Measurements from ENCODE around the gene GPR63.
A peak's percentile ranks its signal among the peaks of the same experiment; 100 is the strongest.

Gene GPR63, protein sequence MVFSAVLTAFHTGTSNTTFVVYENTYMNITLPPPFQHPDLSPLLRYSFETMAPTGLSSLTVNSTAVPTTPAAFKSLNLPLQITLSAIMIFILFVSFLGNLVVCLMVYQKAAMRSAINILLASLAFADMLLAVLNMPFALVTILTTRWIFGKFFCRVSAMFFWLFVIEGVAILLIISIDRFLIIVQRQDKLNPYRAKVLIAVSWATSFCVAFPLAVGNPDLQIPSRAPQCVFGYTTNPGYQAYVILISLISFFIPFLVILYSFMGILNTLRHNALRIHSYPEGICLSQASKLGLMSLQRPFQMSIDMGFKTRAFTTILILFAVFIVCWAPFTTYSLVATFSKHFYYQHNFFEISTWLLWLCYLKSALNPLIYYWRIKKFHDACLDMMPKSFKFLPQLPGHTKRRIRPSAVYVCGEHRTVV

DNA sequence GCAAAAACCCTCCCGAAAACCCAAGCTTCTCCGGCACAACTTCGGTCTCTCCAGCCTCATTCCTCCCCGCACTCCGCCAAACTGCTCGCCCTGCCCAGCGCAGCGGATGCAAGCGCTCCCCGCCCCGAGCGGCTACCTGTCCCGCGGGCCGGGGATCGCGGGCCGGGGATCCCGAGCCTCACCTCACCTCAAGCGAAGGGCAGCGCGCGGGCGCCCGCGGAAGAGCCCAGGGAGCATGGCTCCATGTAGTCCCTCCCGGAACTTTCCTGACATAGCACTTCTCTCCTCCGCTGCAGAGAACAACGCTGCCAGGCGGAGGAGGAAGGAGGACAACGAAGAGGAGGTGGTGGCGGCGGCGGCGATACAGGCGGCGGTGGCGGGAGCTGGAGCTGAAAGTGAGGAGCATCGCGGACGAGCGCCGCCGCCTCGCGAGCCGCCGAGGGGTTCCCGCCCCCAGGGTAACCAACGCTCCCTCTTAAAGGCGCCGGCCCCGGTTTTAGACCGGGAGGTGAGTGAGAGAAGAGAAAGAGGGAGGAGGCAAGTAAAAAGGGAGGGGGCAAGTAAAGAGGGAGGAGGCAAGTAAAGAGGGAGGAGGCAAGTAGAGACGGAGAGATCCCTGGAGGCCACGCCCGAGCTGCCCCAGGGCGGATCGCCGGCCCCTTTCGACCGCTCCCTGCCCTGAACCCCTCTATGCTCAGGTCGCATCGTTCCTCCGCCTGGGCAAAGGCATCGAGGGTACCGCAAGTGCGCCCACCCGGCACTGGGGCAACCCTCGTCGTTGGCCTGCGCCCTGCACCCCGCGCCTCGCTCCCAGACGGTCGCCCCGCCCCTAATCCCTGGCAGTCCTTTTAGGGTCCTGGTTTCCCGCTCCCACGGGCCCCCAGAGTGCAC is at the start of gene GPR63:
GPR63 (minus strand) TSS at position 397 of the 891 bp plus-strand sequence. CDS start 37,746 bp downstream, outside the sequence.
- DNase-seq = peak; percentile 13 to 37

- DNase-seq = no peak
Observed at GRCh38 chr6:96886519-96886918, 49.2 kb upstream of the GPR63 start.

GRCh38 chr6:96885187-96885631 is 47.9 kb upstream of the GPR63 start:
- DNase-seq = peak in 1 of 2 donors; percentile 8

GRCh38 chr6:96878143-96878542 is 40.9 kb upstream of the GPR63 start:
- DNase-seq = no peak

DNA sequence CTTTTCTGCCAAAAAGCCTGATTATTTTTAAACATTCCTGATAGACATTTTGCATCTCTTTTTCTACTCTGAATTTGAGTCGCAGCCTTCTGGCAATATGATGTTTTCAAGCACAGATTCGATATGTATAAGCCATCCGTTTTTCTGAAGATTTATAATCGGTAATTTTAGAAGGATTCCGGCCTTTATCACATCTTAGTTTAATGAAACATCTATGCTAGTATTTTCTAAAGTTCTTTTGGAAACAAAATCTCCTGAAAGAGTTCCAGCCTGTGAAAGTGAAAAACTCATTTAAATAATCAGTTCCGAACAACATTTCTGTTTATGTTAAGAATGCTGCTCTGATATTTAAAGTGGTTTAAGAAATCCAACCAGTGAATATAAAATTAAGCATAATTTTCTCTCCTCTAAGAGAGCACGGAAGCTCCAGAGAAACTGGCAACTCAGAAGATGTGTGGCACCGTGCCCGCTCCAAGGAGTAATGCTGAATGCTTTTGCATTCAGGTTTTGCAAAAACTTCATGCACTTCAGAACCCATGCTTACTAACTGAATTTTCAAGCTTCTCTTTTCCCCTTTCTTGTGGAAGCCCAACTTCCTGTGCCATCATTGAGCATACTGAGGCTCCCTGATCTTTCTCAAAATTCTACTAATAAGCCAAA is 39.7 kb upstream of the GPR63 start:
- DNase-seq = no peak

GRCh38 chr6:96872976-96873375 is 35.7 kb upstream of the GPR63 start:
- DNase-seq = no peak

- no peak for DNase-seq
Observed at GRCh38 chr6:96865055-96865405, 27.8 kb upstream of the GPR63 start.

GRCh38 chr6:96864216-96865054 is 27.2 kb upstream of the GPR63 start:
- DNase-seq = no peak

GRCh38 chr6:96862560-96862959 is 25.3 kb upstream of the GPR63 start:
- no peak for DNase-seq

DNA sequence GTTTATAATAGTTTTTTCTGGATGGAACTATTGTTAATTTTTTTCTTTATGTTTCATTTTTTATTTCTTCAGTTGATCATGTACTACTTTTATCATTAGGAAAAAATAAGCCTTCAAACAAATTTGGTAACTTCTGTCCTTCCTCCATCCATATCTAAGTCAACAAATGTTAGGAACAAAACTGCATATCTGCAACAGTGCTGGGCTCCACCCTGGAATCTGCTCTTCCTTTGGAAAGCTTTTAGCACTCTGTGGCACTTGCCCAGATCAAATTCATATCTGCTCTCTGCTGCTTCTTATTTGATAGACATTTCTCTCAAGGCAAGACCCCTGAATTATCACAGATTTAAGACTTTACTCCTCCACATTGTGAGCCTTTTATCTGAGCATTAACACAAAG is 24.3 kb upstream of the GPR63 start:
- no peak for DNase-seq

DNA sequence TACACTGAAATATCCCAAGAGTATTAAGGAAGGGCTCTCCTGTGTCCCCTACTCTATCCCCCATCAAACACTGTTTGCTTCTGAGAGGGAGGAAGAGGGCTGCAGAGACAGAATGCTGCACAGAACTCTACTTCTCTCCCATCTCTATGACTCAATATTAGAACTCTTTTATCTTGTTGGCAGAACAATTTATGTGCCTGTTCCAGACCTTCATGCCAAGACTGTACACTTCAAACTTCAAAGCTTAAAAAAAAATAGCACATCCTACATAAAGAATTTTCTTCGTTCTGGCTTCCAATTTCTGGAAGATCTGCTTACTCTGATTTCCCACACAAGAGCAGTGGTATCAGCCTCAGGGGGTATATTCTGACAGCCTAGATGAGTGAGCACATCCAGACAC is 19.6 kb upstream of the GPR63 start:
- DNase-seq = no peak

GRCh38 chr6:96853083-96853482 is 15.8 kb upstream of the GPR63 start:
- no peak for DNase-seq

DNA sequence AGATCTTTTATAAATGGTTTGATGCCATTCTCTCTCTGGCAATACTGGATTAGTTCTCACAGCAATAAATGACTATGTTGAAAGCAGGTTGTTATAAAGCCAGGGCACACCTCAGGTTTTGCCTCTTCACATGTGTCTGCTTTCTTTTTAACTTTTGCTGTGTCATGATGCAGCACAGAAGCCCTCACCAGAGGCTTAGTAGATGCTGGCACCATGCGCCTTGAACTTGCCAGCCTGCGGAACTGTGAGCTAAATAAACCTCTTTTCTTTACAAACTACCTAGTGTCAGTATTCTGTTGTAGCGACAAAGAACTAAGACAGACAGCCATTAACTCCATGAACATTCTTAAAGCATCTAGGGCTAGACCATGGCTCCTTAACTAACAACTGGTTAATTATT is 15.3 kb upstream of the GPR63 start:
- DNase-seq = no peak

- DNase-seq = no peak
Observed at GRCh38 chr6:96851858-96852257, 14.6 kb upstream of the GPR63 start.

DNA sequence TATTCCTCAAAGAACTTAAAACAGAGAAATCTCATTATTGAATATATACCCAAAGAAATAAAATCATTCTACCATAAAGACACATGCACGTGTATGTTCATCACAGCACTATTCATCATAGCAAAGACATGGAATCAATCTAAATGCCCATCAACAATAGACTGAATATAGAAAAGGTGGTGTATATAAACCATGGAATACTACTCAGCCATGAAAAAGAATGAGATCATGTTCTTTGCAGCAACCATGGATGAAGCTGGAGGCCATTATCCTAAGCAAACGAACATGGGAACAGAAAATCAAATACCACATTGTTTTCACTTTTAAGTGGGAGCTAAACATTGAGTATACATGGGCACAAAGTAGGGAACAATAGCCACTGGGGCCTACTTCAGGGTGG is 12.3 kb upstream of the GPR63 start:
- DNase-seq = no peak

- no peak for DNase-seq
Observed at GRCh38 chr6:96844530-96844929, 7.3 kb upstream of the GPR63 start.

DNA sequence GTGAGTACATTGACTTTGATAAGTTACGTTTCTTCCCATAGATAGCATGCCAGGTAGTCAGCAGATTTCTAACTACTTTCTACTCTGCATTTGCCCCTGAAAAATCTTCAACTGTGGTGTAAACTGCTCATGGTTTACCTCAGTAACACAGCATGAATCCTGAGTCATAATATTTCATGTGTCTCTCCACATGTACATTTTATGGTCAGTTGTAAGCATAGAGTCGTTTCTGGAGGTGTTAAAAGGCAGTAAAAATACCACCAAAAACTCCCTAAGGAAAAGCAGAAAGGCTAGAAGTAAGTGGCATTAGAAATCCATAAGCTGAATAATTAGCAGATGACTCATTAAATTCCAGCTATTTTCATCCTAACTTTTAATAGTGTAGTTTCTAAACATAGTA is 4.1 kb upstream of the GPR63 start:
- no peak for DNase-seq

- DNase-seq = no peak
Observed at GRCh38 chr6:96836631-96837080, 621 bp downstream of the GPR63 start.

- DNase-seq = no peak
Observed at GRCh38 chr6:96834070-96834469, 3.2 kb downstream of the GPR63 start.

GRCh38 chr6:96832780-96833179 is 4.5 kb downstream of the GPR63 start:
- no peak for DNase-seq

GRCh38 chr6:96826865-96827264 is 10.4 kb downstream of the GPR63 start:
- no peak for DNase-seq

GRCh38 chr6:96823743-96824142 is 13.5 kb downstream of the GPR63 start:
- no peak for DNase-seq

Data from inflammatory macrophage treated with lipopolysaccharide for 1 hour (primary cell).